K562 (cell line): ENCODE data around the gene ZNF747. TPM values are rescaled to one million over a fixed set of nuclear protein-coding genes. Genes with fewer than 3 reads are reported as not detected.

Experiments used
- ADNP ChIP-seq: fragments of 200-800 bp; sonication (Bioruptor generic); IDR thresholded peaks from 2 replicates; pipeline ENCODE4 v1.6.1; 2016; ENCODE audit warnings: missing genetic modification characterization, missing compliant biosample characterization
- BCL6 ChIP-seq: fragments of 250-450 bp; sonication (Bioruptor Pico); IDR thresholded peaks from 2 replicates; pipeline ENCODE4 v1.4.0; 2020
- BHLHE40 ChIP-seq: IDR thresholded peaks from 2 replicates; pipeline ENCODE4 v1.6.1; 2011; ENCODE audit warnings: low read length, improper control_type of control experiment
- BRD4 ChIP-seq: fragments of 200-600 bp; sonication (generic); IDR thresholded peaks from 2 replicates; pipeline ENCODE4 v1.6.1; 2017; ENCODE audit warnings: inconsistent platforms
- CBX5 ChIP-seq: IDR thresholded peaks from 2 replicates; pipeline ENCODE4 v1.6.1; 2014; ENCODE audit warnings: low read depth, borderline replicate concordance
- GATA2 ChIP-seq: sonication (generic); formaldehyde crosslinking; IDR thresholded peaks from 2 replicates; pipeline ENCODE4 v1.4.0; 2020; ENCODE audit warnings: mild to moderate bottlenecking, missing genetic modification reagents
- L3MBTL2 ChIP-seq: fragments of 450-650 bp; IDR thresholded peaks from 2 replicates; pipeline ENCODE4 v1.6.1; 2016; ENCODE audit warnings: mild to moderate bottlenecking, moderate library complexity
- LARP7 ChIP-seq: fragments of 450-650 bp; IDR thresholded peaks from 2 replicates; pipeline ENCODE4 v1.6.1; 2016
- MTA2 ChIP-seq: fragments of 450-650 bp; IDR thresholded peaks from 2 replicates; pipeline ENCODE4 v1.6.1; 2016; ENCODE audit warnings: low read depth
- NBN ChIP-seq: fragments of 450-650 bp; IDR thresholded peaks from 2 replicates; pipeline ENCODE4 v1.6.1; 2016; ENCODE audit warnings: low read depth, mild to moderate bottlenecking
- TEAD1 ChIP-seq, 2 experiments: fragments of 450-650 bp in 1 of 2; sonication (generic) in 1 of 2; formaldehyde crosslinking; IDR thresholded peaks; 2 replicates each; pipeline versions ENCODE4 v1.4.0 to v1.8.0; 2020 to 2022; ENCODE audit warnings: mild to moderate bottlenecking in 2 of 2, missing genetic modification reagents in 1 of 2
- ZC3H8 ChIP-seq: fragments of 450-650 bp; IDR thresholded peaks from 2 replicates; pipeline ENCODE4 v1.6.1; 2017
- ZNF165 ChIP-seq: fragments of 250-450 bp; sonication (Bioruptor Pico); IDR thresholded peaks from 2 replicates; pipeline ENCODE4 v1.4.0; 2020; ENCODE audit warnings: borderline replicate concordance
- ZNF174 ChIP-seq: fragments of 250-450 bp; sonication (Bioruptor Pico); IDR thresholded peaks from 2 replicates; pipeline ENCODE4 v1.4.0; 2020; ENCODE audit warnings: mild to moderate bottlenecking
- ZNF184 ChIP-seq: sonication (generic); formaldehyde crosslinking; IDR thresholded peaks from 2 replicates; pipeline ENCODE4 v1.5.0; 2020; ENCODE audit warnings: missing genetic modification reagents
- polyA plus RNA-seq, 8 experiments: library from polyadenylated mRNA; depleted of rRNA in 4 of 8; stranded (reverse) in 5 of 8; unstranded in 3 of 8; fragments of >200 nt; fragmentation: Nextera tagmentation in 2 of 8; fragmentation: Illumina TruSeq in 1 of 8; extraction: Ambion mirVana in 2 of 8; extraction: Trizol in 1 of 8; gene quantifications; 2 replicates each; pipeline versions ENCODE4 v1.2.1 to v1.2.3, GENCODE V29; 2011 to 2014; ENCODE audit warnings: inconsistent platforms in 1 of 8, missing spikeins in 1 of 8
- total RNA-seq, 7 experiments: library from RNA; depleted of rRNA in 6 of 7; stranded (reverse); fragments of >200 nt in 6 of 7; fragmentation: Illumina TruSeq in 2 of 7; extraction: Trizol in 2 of 7; gene quantifications; 2 replicates each; pipeline versions ENCODE4 v1.2.1 to v1.2.3, GENCODE V29; 2011 to 2021; ENCODE audit warnings: low replicate concordance in 1 of 7
- TF ChIP-seq, protein P1 (sequence below): sonication (generic); formaldehyde crosslinking; IDR thresholded peaks from 2 replicates; pipeline ENCODE4 v1.8.0; 2022; ENCODE audit warnings: mild to moderate bottlenecking, missing genetic modification reagents
- TF ChIP-seq, protein P2 (sequence below), 2 experiments: fragments of 450-650 bp in 1 of 2; sonication (generic) in 1 of 2; formaldehyde crosslinking in 1 of 2; IDR thresholded peaks; 2 replicates each; pipeline versions ENCODE4 v1.7.1 to v1.9.0; 2016 to 2022; ENCODE audit warnings: inconsistent platforms in 1 of 2, mild to moderate bottlenecking in 1 of 2, missing genetic modification reagents in 1 of 2
- TF ChIP-seq, protein P3 (sequence below): fragments of 250-450 bp; sonication (Bioruptor Pico); IDR thresholded peaks from 2 replicates; pipeline ENCODE4 v1.8.0; 2022; ENCODE audit warnings: moderate library complexity, mild to moderate bottlenecking, inconsistent platforms

Gene ZNF747
- total and polyA plus RNA-seq, 9 of the 15 experiments (the other 6 are each of a cell fraction or from before 2014, with no cell fraction given) = 0.14 to 3.3 (median 1.5) TPM

DNA sequence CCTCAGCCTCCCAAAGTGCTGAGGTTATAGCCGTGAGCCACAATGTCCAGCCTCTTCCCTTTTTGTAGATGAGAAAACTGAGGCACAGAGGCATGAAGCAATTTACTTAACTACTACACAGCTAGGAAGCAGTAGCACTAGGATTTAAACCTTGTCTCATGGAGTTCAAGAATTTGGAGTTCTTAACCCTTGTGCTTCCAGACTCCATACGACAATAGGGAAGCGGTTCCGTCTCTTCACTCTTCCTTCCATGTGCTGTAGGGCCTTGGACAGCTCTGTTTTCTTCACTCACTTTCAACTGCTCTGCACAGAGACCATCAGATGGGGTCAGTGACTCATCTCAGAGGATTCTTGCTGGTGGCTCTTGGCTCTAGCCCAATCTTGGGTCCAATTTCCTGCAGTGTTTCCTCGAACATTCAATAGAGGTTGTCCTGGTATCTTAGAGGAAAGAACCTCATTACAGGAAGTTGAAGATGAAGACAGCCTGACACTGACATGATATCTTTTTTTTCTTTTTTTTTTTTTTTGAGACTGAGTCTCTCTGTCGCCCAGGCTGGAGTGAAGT, 42.8 kb downstream of the ZNF747 start (continued):
- TF ChIP-seq, protein P1, sequence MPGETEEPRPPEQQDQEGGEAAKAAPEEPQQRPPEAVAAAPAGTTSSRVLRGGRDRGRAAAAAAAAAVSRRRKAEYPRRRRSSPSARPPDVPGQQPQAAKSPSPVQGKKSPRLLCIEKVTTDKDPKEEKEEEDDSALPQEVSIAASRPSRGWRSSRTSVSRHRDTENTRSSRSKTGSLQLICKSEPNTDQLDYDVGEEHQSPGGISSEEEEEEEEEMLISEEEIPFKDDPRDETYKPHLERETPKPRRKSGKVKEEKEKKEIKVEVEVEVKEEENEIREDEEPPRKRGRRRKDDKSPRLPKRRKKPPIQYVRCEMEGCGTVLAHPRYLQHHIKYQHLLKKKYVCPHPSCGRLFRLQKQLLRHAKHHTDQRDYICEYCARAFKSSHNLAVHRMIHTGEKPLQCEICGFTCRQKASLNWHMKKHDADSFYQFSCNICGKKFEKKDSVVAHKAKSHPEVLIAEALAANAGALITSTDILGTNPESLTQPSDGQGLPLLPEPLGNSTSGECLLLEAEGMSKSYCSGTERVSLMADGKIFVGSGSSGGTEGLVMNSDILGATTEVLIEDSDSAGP (CRISPR knock-in tag) = no peak
- TF ChIP-seq BRD4 = no peak
- no peak for TF ChIP-seq ZNF184 (CRISPR knock-in tag)
- TF ChIP-seq CBX5 = peak; percentile 20; the same call in 1 of the 2 replicates
- TF ChIP-seq LARP7 = no peak
- no peak for TF ChIP-seq ZNF174
- TF ChIP-seq ADNP (tag) = peak; percentile 65
- peak; percentile 77 for TF ChIP-seq L3MBTL2
- no peak for TF ChIP-seq BCL6 (CRISPR knock-in tag)
- TF ChIP-seq NBN = peak; percentile 88
- no peak for TF ChIP-seq GATA2 (CRISPR knock-in tag)
- TF ChIP-seq ZNF165 = no peak
- no peak for TF ChIP-seq ZC3H8
- no peak for TF ChIP-seq BHLHE40
- peak in 1 of 2 experiments; percentile 37; a peak in 1 of 4 replicates for TF ChIP-seq TEAD1 (CRISPR knock-in tag; IDR thresholded peaks at IDR 0.05)
- TF ChIP-seq, protein P2, sequence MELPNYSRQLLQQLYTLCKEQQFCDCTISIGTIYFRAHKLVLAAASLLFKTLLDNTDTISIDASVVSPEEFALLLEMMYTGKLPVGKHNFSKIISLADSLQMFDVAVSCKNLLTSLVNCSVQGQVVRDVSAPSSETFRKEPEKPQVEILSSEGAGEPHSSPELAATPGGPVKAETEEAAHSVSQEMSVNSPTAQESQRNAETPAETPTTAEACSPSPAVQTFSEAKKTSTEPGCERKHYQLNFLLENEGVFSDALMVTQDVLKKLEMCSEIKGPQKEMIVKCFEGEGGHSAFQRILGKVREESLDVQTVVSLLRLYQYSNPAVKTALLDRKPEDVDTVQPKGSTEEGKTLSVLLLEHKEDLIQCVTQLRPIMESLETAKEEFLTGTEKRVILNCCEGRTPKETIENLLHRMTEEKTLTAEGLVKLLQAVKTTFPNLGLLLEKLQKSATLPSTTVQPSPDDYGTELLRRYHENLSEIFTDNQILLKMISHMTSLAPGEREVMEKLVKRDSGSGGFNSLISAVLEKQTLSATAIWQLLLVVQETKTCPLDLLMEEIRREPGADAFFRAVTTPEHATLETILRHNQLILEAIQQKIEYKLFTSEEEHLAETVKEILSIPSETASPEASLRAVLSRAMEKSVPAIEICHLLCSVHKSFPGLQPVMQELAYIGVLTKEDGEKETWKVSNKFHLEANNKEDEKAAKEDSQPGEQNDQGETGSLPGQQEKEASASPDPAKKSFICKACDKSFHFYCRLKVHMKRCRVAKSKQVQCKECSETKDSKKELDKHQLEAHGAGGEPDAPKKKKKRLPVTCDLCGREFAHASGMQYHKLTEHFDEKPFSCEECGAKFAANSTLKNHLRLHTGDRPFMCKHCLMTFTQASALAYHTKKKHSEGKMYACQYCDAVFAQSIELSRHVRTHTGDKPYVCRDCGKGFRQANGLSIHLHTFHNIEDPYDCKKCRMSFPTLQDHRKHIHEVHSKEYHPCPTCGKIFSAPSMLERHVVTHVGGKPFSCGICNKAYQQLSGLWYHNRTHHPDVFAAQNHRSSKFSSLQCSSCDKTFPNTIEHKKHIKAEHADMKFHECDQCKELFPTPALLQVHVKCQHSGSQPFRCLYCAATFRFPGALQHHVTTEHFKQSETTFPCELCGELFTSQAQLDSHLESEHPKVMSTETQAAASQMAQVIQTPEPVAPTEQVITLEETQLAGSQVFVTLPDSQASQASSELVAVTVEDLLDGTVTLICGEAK (IDR thresholded peaks at IDR 0.05) = peak; percentile 56; the same call in 1 of the 2 replicates
- TF ChIP-seq, protein P2 (CRISPR knock-in tag; IDR thresholded peaks at IDR 0.05) = no peak
- TF ChIP-seq, protein P3, sequence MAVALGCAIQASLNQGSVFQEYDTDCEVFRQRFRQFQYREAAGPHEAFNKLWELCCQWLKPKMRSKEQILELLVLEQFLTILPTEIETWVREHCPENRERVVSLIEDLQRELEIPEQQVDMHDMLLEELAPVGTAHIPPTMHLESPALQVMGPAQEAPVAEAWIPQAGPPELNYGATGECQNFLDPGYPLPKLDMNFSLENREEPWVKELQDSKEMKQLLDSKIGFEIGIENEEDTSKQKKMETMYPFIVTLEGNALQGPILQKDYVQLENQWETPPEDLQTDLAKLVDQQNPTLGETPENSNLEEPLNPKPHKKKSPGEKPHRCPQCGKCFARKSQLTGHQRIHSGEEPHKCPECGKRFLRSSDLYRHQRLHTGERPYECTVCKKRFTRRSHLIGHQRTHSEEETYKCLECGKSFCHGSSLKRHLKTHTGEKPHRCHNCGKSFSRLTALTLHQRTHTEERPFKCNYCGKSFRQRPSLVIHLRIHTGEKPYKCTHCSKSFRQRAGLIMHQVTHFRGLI (CRISPR knock-in tag) = no peak
- TF ChIP-seq MTA2 = no peak
